Activated T-cell treated with anti-CD3 and anti-CD28 coated beads, Interleukin-2, amount 50 U/mL, for 4 hours (primary cell): ENCODE measurements around the gene LTC4S. TPM values are rescaled to one million over a fixed set of nuclear protein-coding genes. Genes with fewer than 3 reads are reported as not detected.

Source experiments
- ATAC-seq, 2 donors: fragments of 200-7000 bp; cut with Tn5 transposase; one replicate each; pipeline ENCODE4 v1.10.0; 2021
- DNase-seq: peaks from one replicate; pipeline ENCODE4 v3.0.0-alpha.2; 2020
- H3K27me3 Mint-ChIP-seq: one replicate; pipeline ENCODE4 v1.8.0; 2021; ENCODE audit warnings: low read depth, mixed read lengths
- H3K36me3 Mint-ChIP-seq: one replicate; pipeline ENCODE4 v1.8.0; 2022; ENCODE audit warnings: mixed read lengths; ENCODE audit not compliant: insufficient read depth
- H3K4me1 Mint-ChIP-seq: one replicate; pipeline ENCODE4 v1.8.0; 2021; ENCODE audit warnings: low read depth, mixed read lengths
- H3K4me3 Mint-ChIP-seq: one replicate; pipeline ENCODE4 v1.8.0; 2021; ENCODE audit warnings: mild to moderate bottlenecking, moderate library complexity, mixed read lengths
- H3K9me3 Mint-ChIP-seq: one replicate; pipeline ENCODE4 v1.8.0; 2021; ENCODE audit warnings: mixed read lengths
- total RNA-seq, 3 donors: library from RNA; stranded (reverse); gene quantifications; one replicate each; pipeline ENCODE4 v1.2.1, GENCODE V29; 2021

The LTC4S gene
- total RNA-seq, 3 donors from 2014 or later, result 0.37 to 2.3 (median 0.61) TPM

GRCh38 chr5:179795863-179796833 lies 2.4 kb downstream of the LTC4S start:
- Mint-ChIP-seq H3K4me3 (peak overlapping the region; percentile 56), H3K36me3 (peaks cover 8% of the 10 kb centered on the region), H3K9me3 (no peaks in the 10 kb centered on the region), H3K27me3 (no peaks in the 10 kb centered on the region), H3K4me1 (peaks cover 27% of the 10 kb centered on the region)
- ATAC-seq, result peak; percentile 74 to 78
- DNase-seq, result peak; percentile 62

- peaks cover 31% of the 10 kb centered on the region for H3K4me1 Mint-ChIP-seq
Observed at GRCh38 chr5:179796877-179797608, 3.3 kb downstream of the LTC4S start.

GRCh38 chr5:179797741-179798140 lies 4.0 kb downstream of the LTC4S start:
- no peaks in the 10 kb centered on the region for H3K27me3 Mint-ChIP-seq
- peaks cover 37% of the 10 kb centered on the region for H3K4me1 Mint-ChIP-seq
- ATAC-seq (no peak), DNase-seq (no peak)
- no peak overlapping the region for H3K4me3 Mint-ChIP-seq
- peaks cover 10% of the 10 kb centered on the region for H3K36me3 Mint-ChIP-seq
- H3K9me3 Mint-ChIP-seq, result no peaks in the 10 kb centered on the region

More at GRCh38 chr5:179796877-179797608, 3.3 kb downstream of the LTC4S start:
- Mint-ChIP-seq H3K9me3 (no peaks in the 10 kb centered on the region), H3K27me3 (no peaks in the 10 kb centered on the region), H3K36me3 (peaks cover 10% of the 10 kb centered on the region), H3K4me3 (peak overlapping the region; percentile 56)
- no peak for DNase-seq
- ATAC-seq, result no peak

- Mint-ChIP-seq H3K4me1 (peaks cover 37% of the 10 kb centered on the region), H3K36me3 (peaks cover 10% of the 10 kb centered on the region), H3K27me3 (no peaks in the 10 kb centered on the region), H3K4me3 (no peak overlapping the region), H3K9me3 (no peaks in the 10 kb centered on the region)
- no peak for ATAC-seq
- DNase-seq, result no peak
Observed at GRCh38 chr5:179798144-179798770, 4.5 kb downstream of the LTC4S start.

GRCh38 chr5:179798771-179799643 lies 5.2 kb downstream of the LTC4S start:
- no peaks in the 10 kb centered on the region for H3K9me3 Mint-ChIP-seq
- ATAC-seq (no peak), DNase-seq (no peak)
- no peak overlapping the region for H3K4me3 Mint-ChIP-seq
- H3K4me1 Mint-ChIP-seq, result peaks cover 36% of the 10 kb centered on the region
- H3K27me3 Mint-ChIP-seq, result no peaks in the 10 kb centered on the region
- H3K36me3 Mint-ChIP-seq, result peaks cover 10% of the 10 kb centered on the region

- H3K27me3 Mint-ChIP-seq, result no peaks in the 10 kb centered on the region
- no peaks in the 10 kb centered on the region for H3K9me3 Mint-ChIP-seq
- H3K36me3 Mint-ChIP-seq, result peaks cover 10% of the 10 kb centered on the region
- DNase-seq (no peak), ATAC-seq (no peak)
- no peak overlapping the region for H3K4me3 Mint-ChIP-seq
- H3K4me1 Mint-ChIP-seq, result peaks cover 36% of the 10 kb centered on the region
Observed at GRCh38 chr5:179799644-179799973, 5.8 kb downstream of the LTC4S start.

- Mint-ChIP-seq H3K9me3 (no peaks in the 10 kb centered on the region), H3K27me3 (no peaks in the 10 kb centered on the region), H3K4me3 (no peak overlapping the region), H3K36me3 (peaks cover 10% of the 10 kb centered on the region), H3K4me1 (peaks cover 36% of the 10 kb centered on the region)
- no peak for ATAC-seq
- no peak for DNase-seq
Observed at GRCh38 chr5:179800071-179800695, 6.4 kb downstream of the LTC4S start.

- DNase-seq, result no peak
- no peaks in the 10 kb centered on the region for H3K9me3 Mint-ChIP-seq
- ATAC-seq, result no peak
- no peak overlapping the region for H3K4me3 Mint-ChIP-seq
- peaks cover 39% of the 10 kb centered on the region for H3K4me1 Mint-ChIP-seq
- peaks cover 10% of the 10 kb centered on the region for H3K36me3 Mint-ChIP-seq
- no peaks in the 10 kb centered on the region for H3K27me3 Mint-ChIP-seq
Observed at GRCh38 chr5:179800696-179801201, 7.0 kb downstream of the LTC4S start.

GRCh38 chr5:179801304-179802206 lies 7.8 kb downstream of the LTC4S start:
- H3K4me3 Mint-ChIP-seq, result no peak overlapping the region
- no peaks in the 10 kb centered on the region for H3K9me3 Mint-ChIP-seq

GRCh38 chr5:179802207-179802883 lies 8.6 kb downstream of the LTC4S start:
- Mint-ChIP-seq H3K36me3 (peaks cover 10% of the 10 kb centered on the region), H3K9me3 (no peaks in the 10 kb centered on the region), H3K4me3 (no peak overlapping the region), H3K27me3 (no peaks in the 10 kb centered on the region), H3K4me1 (peaks cover 33% of the 10 kb centered on the region)
- DNase-seq, result no peak
- ATAC-seq, result no peak

More at GRCh38 chr5:179801304-179802206, 7.8 kb downstream of the LTC4S start:
- peaks cover 39% of the 10 kb centered on the region for H3K4me1 Mint-ChIP-seq
- no peaks in the 10 kb centered on the region for H3K27me3 Mint-ChIP-seq
- H3K36me3 Mint-ChIP-seq, result peaks cover 10% of the 10 kb centered on the region
- ATAC-seq, result peak; percentile 44 to 51
- DNase-seq, result peak; percentile 88

GRCh38 chr5:179802950-179803562 lies 9.3 kb downstream of the LTC4S start:
- Mint-ChIP-seq H3K4me3 (no peak overlapping the region), H3K36me3 (peaks cover 10% of the 10 kb centered on the region), H3K27me3 (no peaks in the 10 kb centered on the region), H3K9me3 (no peaks in the 10 kb centered on the region), H3K4me1 (peaks cover 34% of the 10 kb centered on the region)
- DNase-seq (no peak), ATAC-seq (no peak)
